ENCODE results near the gene PMS2.

The PMS2 gene

DNA sequence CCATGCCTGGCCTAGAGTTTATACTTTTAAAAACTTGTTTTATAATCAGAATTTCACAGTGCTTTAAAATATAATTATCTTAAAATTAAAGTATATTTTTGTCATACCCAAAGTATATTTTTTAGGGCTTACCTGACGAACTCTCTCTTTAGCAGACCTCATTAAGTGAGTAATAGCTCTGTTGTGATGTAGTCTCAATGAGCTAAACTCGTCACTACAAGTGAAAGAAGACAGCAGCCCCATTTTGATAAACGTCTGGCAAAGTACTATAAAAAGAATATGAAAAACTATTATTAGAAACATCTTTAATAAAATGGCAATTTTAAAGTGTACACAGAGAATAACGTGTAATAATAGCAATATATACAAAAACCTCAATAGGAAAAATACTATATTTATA lies 40.9 kb upstream of the PMS2 start:
- Histone ChIP-seq H3K4me3 (ENCODE audit: severe bottlenecking) (no peak overlapping the region), H3K27ac (ENCODE audit: poor library complexity, severe bottlenecking) (no peak overlapping the region), H3K9me3 (ENCODE audit: severe bottlenecking) (no peaks in the 10 kb centered on the region), H3K4me1 (ENCODE audit: insufficient read depth, poor library complexity, severe bottlenecking) (no peaks in the 10 kb centered on the region), H3K27me3 (ENCODE audit: insufficient read depth, poor library complexity, severe bottlenecking) (no peaks in the 10 kb centered on the region), H3K36me3 (ENCODE audit: low read depth) (peaks cover 83% of the 10 kb centered on the region)
- TF ChIP-seq, protein P1, sequence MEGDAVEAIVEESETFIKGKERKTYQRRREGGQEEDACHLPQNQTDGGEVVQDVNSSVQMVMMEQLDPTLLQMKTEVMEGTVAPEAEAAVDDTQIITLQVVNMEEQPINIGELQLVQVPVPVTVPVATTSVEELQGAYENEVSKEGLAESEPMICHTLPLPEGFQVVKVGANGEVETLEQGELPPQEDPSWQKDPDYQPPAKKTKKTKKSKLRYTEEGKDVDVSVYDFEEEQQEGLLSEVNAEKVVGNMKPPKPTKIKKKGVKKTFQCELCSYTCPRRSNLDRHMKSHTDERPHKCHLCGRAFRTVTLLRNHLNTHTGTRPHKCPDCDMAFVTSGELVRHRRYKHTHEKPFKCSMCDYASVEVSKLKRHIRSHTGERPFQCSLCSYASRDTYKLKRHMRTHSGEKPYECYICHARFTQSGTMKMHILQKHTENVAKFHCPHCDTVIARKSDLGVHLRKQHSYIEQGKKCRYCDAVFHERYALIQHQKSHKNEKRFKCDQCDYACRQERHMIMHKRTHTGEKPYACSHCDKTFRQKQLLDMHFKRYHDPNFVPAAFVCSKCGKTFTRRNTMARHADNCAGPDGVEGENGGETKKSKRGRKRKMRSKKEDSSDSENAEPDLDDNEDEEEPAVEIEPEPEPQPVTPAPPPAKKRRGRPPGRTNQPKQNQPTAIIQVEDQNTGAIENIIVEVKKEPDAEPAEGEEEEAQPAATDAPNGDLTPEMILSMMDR (IDR thresholded peaks at IDR 0.05; ENCODE audit: poor library complexity, severe bottlenecking): no peak
- ATAC-seq (ENCODE audit: low read depth) (no peak), DNase-seq (ENCODE audit: low spot score) (no peak)

GRCh38 chr7:6035686-6036085 lies 26.8 kb upstream of the PMS2 start:
- H3K4me1 ChIP-seq (ENCODE audit: insufficient read depth, poor library complexity, severe bottlenecking): no peaks in the 10 kb centered on the region
- no peak for ATAC-seq (ENCODE audit: low read depth)
- no peak overlapping the region for H3K27ac ChIP-seq (ENCODE audit: poor library complexity, severe bottlenecking)
- no peak overlapping the region for H3K4me3 ChIP-seq (ENCODE audit: severe bottlenecking)
- no peak for DNase-seq (ENCODE audit: low spot score)
- no peaks in the 10 kb centered on the region for H3K9me3 ChIP-seq (ENCODE audit: severe bottlenecking)
- peaks cover 92% of the 10 kb centered on the region for H3K36me3 ChIP-seq (ENCODE audit: low read depth)
- TF ChIP-seq, protein P1 (IDR thresholded peaks at IDR 0.05; ENCODE audit: poor library complexity, severe bottlenecking): no peak
- H3K27me3 ChIP-seq (ENCODE audit: insufficient read depth, poor library complexity, severe bottlenecking): no peaks in the 10 kb centered on the region

DNA sequence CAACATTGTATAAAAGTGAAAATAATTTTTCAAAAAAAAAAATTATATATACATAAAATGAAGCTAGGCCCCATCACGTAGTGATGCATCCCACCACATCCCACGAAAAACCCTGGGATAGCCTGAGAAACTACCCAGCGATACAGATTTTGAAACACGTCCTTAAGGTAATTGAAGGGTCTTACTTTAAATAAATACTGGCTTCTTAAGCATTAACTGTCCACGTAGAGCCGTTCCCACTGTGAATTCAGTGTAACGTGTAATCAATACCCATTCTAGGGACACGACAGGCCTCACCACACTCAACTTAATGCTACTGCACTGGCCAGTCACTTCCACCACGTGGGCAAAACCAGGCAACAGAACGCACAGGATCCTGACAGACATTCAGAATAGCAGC lies 26.3 kb upstream of the PMS2 start:
- TF ChIP-seq, protein P1 (IDR thresholded peaks at IDR 0.05; ENCODE audit: poor library complexity, severe bottlenecking): no peak
- no peaks in the 10 kb centered on the region for H3K27me3 ChIP-seq (ENCODE audit: insufficient read depth, poor library complexity, severe bottlenecking)
- no peaks in the 10 kb centered on the region for H3K9me3 ChIP-seq (ENCODE audit: severe bottlenecking)
- H3K4me3 ChIP-seq (ENCODE audit: severe bottlenecking): no peak overlapping the region
- DNase-seq (ENCODE audit: low spot score) (no peak), ATAC-seq (ENCODE audit: low read depth) (no peak)
- no peaks in the 10 kb centered on the region for H3K4me1 ChIP-seq (ENCODE audit: insufficient read depth, poor library complexity, severe bottlenecking)
- H3K27ac ChIP-seq (ENCODE audit: poor library complexity, severe bottlenecking): no peak overlapping the region
- peaks cover 92% of the 10 kb centered on the region for H3K36me3 ChIP-seq (ENCODE audit: low read depth)

GRCh38 chr7:6032641-6033040 lies 23.8 kb upstream of the PMS2 start:
- no peak overlapping the region for H3K27ac ChIP-seq (ENCODE audit: poor library complexity, severe bottlenecking)
- DNase-seq (ENCODE audit: low spot score): no peak
- TF ChIP-seq, protein P1 (IDR thresholded peaks at IDR 0.05; ENCODE audit: poor library complexity, severe bottlenecking): no peak
- H3K36me3 ChIP-seq (ENCODE audit: low read depth): peaks cover 95% of the 10 kb centered on the region
- H3K4me1 ChIP-seq (ENCODE audit: insufficient read depth, poor library complexity, severe bottlenecking): no peaks in the 10 kb centered on the region
- no peaks in the 10 kb centered on the region for H3K9me3 ChIP-seq (ENCODE audit: severe bottlenecking)
- H3K27me3 ChIP-seq (ENCODE audit: insufficient read depth, poor library complexity, severe bottlenecking): no peaks in the 10 kb centered on the region
- no peak for ATAC-seq (ENCODE audit: low read depth)
- H3K4me3 ChIP-seq (ENCODE audit: severe bottlenecking): no peak overlapping the region

DNA sequence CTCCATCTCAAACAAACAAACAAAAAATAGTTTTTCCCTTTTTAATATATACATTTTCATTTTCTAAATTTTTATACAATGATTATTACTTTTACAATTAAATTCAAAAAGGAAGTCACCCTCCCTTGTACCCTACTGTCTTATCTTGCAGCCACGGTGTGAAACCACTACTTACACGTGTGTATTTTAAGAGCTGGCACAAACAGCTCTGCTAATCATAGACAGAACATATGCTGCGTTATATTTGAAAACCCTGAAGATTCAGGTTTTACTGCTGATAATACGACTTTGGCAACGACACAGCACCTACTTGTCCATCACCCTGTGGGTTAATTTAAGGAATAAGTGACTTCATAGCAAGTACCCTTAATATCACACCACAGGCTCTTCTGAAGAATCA lies 23.3 kb upstream of the PMS2 start:
- no peak overlapping the region for H3K27ac ChIP-seq (ENCODE audit: poor library complexity, severe bottlenecking)
- H3K36me3 ChIP-seq (ENCODE audit: low read depth): peaks cover 95% of the 10 kb centered on the region
- H3K27me3 ChIP-seq (ENCODE audit: insufficient read depth, poor library complexity, severe bottlenecking): no peaks in the 10 kb centered on the region
- DNase-seq (ENCODE audit: low spot score) (no peak), ATAC-seq (ENCODE audit: low read depth) (no peak)
- TF ChIP-seq, protein P1 (IDR thresholded peaks at IDR 0.05; ENCODE audit: poor library complexity, severe bottlenecking): no peak
- H3K9me3 ChIP-seq (ENCODE audit: severe bottlenecking): no peaks in the 10 kb centered on the region
- H3K4me1 ChIP-seq (ENCODE audit: insufficient read depth, poor library complexity, severe bottlenecking): no peaks in the 10 kb centered on the region
- H3K4me3 ChIP-seq (ENCODE audit: severe bottlenecking): no peak overlapping the region

Data from RWPE2 (cell line).